H54 (cell line): ENCODE results near the gene ADO.
A peak's percentile ranks its signal among the peaks of the same experiment; 100 is the strongest.
"Not testable (repeated sequence)": the region's sequence is repeated elsewhere in the genome, so short reads cannot be mapped to it uniquely, and the experiment has no call there.

ENCODE experiments used
- DNase-seq: peaks from one replicate; pipeline ENCODE4 v3.0.0; 2011; ENCODE audit warnings: low spot score, mixed read lengths; ENCODE audit not compliant: insufficient read length
- FAIRE-seq: peaks from 3 replicates; lab custom pipeline; 2011; peaks lifted over from hg19 to GRCh38; lab: Jason Lieb, UNC
- POLR2A ChIP-seq: IDR thresholded peaks from 2 replicates; pipeline ENCODE4 v1.6.1; 2011; ENCODE audit warnings: low read depth, mild to moderate bottlenecking, low read length

Gene ADO

DNA sequence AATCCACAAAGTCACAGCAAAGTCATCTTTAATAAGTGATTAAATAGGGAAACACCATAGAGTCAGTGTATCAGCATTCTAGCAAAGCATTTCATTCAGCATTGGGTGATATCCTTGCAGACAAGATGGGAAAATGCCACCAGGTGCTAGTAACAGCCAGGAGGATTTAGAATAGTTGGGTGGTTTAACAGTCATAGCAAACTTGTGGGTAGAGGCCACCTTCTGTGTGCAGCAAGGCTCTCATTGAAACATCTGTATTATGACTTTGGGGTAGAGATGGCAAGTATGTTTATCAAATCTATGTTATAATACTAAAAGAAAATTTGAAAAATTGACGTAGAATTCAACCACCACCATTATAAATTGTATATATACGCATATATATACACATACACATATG is 26.4 kb upstream of the ADO start:
- no peak for FAIRE-seq
- DNase-seq = no peak
- TF ChIP-seq POLR2A = no peak

DNA sequence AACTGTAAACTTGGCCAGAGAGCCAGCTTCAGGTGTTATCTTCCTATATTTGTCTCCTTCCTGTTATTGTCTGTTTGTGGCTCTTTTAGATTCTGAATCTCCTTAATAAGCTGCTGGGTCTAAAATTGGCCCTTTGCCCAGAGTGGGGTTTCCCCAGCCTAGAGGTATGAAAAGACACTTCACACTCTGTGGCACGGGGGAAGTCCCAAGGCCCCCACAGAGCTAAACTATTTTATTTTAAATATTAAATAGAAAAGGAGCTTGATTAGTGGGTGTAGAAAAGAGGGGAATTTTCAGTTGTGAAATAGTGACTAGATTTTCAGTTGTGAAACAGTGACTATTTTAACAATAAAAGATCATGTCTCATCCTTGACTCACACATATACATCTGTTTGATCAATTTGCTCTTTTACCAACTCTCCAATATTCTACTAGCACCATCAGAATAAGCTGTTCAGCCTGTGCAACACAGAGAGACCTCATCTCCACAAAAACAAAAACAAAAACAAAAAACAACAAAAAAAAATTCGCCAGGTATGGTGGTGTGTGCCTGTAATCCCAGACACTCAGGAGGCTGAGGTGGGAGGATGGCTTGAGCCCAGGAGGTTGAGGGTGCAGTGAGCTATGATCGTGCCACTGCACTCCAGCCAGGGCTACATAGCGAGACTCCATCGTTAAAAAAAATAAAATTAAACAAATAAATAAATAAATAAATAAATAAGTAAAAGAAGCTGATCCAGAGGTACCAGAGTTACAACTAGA is 24.9 kb upstream of the ADO start:
- no peak for TF ChIP-seq POLR2A
- FAIRE-seq (no peak), DNase-seq (no peak)

- not testable (repeated sequence) for DNase-seq, FAIRE-seq
These were observed 20.0 kb upstream of the ADO start for GRCh38 chr10:62784537-62784936.

GRCh38 chr10:62788285-62788684 is 16.2 kb upstream of the ADO start:
- not testable (repeated sequence) for DNase-seq, FAIRE-seq

DNA sequence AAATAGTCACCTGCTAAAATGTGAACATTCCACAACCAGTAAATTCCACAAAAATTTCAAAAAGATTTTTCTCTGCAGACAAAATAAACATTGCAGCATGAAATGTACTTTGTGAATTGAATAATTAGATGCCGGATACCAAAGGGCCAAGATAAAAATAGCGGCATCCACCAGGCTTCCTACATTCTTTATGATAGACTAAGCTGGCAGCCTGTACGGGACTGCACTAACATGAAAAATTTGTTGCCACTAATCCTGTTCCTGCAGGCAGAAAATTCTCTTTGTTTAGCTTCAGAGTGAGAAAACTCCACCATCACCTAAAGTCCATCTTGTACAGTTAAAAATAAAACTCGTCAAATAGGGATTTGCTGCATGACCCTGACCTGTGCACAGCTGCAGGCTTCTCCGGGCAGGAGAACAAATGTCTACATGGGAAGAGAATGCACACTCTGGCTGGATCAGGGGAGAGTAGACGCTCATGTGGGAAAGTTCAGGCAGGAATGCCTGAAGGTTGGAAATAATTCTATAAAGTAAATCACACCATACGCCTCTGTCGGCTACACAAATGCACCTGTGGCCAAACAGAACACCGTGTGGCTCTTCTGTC is 15.6 kb upstream of the ADO start:
- no peak for FAIRE-seq
- no peak for DNase-seq
- TF ChIP-seq POLR2A = no peak

DNA sequence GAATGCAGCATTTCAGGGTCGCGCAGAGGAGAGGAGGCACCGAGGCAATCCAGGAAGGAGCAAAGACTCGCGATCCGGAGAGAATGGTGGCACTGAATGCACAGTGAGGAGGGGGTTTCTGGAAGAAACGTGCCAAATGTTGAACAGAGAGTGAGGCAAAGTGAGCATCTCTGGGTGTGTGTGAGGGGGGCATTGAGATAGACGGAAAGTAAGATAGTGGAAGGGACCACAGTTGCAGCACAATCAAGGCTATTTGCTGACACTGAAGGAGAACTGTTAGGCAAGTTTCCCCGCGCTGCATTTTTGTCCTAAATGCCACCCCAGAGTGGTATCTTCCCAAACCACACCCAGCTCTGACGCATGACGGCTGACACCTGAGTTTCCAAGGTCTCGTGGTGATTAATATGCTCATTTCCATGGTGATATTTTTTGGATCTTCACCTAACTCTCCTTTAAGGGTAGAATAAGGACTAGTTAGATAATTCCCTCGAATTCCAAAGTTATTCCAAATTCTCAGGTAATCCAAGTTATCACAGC is 14.4 kb upstream of the ADO start:
- TF ChIP-seq POLR2A = no peak
- FAIRE-seq = no peak

DNA sequence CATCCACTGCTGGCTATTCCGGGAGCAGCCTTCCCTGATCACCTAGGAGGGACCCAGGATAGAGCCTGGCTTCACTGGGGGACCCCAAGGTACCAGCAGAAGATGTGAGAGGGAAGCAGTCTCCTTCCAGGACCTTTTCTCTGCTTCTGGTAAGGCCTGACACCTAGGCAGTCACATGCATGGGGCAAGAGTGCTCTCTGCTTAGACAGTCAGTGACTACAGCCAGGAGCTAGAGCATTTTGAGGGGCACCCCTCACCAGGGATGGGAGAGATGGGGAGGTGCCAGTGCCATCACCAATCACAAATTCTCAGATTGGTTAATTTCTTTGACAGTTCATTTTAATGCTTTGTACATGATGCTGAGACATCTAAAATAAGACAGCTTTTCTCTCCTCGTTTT is 13.9 kb upstream of the ADO start:
- no peak for TF ChIP-seq POLR2A
- FAIRE-seq = no peak
- DNase-seq = no peak

More for the DNA sequence above, 14.4 kb upstream of the ADO start:
- DNase-seq = no peak

GRCh38 chr10:62792261-62792660 is 12.3 kb upstream of the ADO start:
- no peak for TF ChIP-seq POLR2A
- no peak for FAIRE-seq
- DNase-seq = no peak

DNA sequence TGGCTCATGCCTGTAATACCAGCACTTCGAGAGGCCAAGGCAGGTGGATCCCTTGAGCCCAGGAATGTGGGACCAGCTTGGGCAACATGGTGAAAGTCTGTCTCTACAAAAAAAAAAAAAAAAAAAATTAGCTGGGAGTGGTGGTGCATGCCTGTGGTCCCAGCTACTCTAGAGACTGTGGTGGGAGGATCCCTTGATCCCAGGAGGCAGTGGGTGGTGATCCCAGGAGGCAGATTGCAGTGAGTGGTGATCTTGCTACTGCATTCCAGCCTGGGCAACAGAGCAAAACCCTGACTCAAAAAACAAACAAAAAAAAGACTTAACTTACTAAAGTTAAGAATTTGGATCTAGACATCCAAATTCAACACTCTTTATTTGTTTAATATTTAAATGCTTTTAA is 10.2 kb upstream of the ADO start:
- DNase-seq (no peak), FAIRE-seq (no peak)

DNA sequence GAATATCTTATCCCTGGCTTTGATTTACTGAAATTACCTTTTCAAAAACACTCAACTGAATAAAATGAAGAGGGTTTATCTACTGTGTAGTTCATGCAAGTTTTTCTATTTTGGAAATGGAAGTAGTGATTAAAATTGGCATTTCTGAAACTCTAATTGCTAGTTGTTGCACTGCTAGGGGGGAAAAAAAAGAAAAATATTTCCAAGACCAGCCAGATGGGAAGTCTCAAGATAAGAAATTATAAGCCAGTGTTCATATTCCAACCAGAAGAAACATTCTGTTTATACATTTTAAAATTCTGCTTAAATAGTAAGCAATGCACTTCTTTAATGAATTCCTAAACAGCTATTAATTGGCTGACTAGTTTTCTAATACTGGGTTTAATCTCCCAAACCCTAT is 9.4 kb upstream of the ADO start:
- no peak for TF ChIP-seq POLR2A
- FAIRE-seq = no peak
- DNase-seq = no peak

More for the DNA sequence above, 10.2 kb upstream of the ADO start:
- TF ChIP-seq POLR2A = no peak

- FAIRE-seq (no peak), DNase-seq (no peak)
- TF ChIP-seq POLR2A = no peak
These were observed 8.8 kb upstream of the ADO start for GRCh38 chr10:62795762-62796161.

DNA sequence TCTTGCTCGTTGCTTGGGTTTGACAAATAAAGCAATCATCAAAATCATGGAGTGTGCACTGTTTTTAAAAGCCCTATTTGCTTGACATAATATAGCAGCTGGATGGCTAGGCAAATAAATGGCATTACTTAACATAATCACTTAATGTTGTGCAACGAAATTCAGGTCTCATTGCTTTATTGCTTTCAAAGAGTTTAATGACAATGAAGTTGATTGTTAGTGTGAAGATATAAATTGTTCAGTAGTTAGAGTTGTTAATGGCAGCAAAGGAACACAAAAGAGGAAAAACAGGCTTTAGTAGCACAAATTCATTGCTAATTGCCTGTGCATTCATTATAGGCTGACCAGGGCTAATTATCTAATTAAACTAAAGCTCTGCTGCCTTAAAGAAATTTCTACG is 7.6 kb upstream of the ADO start:
- no peak for TF ChIP-seq POLR2A
- no peak for FAIRE-seq
- DNase-seq = no peak

DNA sequence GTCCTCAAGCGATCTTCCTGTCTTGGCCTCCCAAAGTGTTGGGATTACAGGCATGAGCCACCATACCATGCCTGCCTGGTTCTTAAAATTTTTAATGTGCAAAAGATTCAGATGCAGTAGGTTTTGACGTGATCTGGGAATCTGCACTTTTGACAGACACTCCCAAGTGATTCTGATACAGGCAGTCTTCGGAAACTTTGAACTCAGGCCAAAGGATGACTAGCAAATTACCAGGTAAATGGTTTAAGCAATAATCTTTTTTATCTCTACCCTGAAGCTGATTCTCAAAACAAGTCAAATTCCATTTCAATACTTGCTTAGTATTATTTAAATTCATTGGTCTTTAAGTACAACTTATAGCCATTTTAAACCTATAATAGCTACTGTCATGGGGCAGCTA is 2.6 kb upstream of the ADO start:
- TF ChIP-seq POLR2A = no peak
- FAIRE-seq (no peak), DNase-seq (no peak)

GRCh38 chr10:62803724-62804355 is 680 bp upstream of the ADO start:
- DNase-seq = no peak
- FAIRE-seq = peak; percentile 55
- no peak for TF ChIP-seq POLR2A
